ENCODE data around the gene TMEM63B. TPM values are rescaled to one million over a fixed set of nuclear protein-coding genes. Genes with fewer than 3 reads are reported as not detected.
"Not testable (repeated sequence)": the region's sequence is repeated elsewhere in the genome, so short reads cannot be mapped to it uniquely, and the experiment has no call there.

Gene TMEM63B
- total RNA-seq, 1 donor from 2014 or later = 36.2 TPM

DNA sequence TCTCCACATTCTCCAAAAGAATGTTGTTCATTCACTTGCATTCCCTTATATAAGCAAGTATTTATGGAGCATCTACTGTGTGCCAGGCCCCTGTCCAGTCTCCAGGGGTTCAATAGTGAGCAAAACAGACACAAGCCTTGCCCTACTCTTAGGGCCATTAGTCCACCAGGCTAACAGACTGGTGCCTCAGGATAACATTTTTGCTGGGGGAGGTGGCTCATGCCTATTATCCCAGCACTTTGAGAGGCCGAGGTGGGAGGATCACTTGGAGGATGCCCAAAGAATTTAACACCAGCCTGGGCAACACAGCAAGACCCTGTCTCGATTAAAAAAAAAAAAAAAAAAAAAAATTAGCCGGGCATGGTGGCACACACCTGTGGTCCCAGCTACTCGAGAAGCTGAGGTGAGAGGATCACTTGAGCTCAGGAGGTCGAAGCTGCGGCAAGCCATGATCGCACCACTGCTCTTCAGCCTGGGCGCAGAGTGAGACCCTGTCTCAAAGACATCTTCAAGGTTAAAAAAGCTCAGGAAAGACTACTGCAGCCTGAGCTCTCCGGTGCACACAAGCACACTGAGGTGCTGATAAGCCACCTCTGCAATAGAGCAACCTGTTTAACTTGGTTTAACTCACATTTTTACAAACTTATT lies 51.2 kb downstream of the TMEM63B start:
- H3K27me3 Mint-ChIP-seq (ENCODE audit: unreplicated experiment) = no peaks in the 10 kb centered on the region
- H3K36me3 Mint-ChIP-seq (ENCODE audit: unreplicated experiment) = no peaks in the 10 kb centered on the region
- peaks cover 16% of the 10 kb centered on the region for H3K4me1 Mint-ChIP-seq (ENCODE audit: unreplicated experiment)
- H3K4me3 Mint-ChIP-seq (ENCODE audit: unreplicated experiment) = no peak overlapping the region
- TF ChIP-seq, protein P1, sequence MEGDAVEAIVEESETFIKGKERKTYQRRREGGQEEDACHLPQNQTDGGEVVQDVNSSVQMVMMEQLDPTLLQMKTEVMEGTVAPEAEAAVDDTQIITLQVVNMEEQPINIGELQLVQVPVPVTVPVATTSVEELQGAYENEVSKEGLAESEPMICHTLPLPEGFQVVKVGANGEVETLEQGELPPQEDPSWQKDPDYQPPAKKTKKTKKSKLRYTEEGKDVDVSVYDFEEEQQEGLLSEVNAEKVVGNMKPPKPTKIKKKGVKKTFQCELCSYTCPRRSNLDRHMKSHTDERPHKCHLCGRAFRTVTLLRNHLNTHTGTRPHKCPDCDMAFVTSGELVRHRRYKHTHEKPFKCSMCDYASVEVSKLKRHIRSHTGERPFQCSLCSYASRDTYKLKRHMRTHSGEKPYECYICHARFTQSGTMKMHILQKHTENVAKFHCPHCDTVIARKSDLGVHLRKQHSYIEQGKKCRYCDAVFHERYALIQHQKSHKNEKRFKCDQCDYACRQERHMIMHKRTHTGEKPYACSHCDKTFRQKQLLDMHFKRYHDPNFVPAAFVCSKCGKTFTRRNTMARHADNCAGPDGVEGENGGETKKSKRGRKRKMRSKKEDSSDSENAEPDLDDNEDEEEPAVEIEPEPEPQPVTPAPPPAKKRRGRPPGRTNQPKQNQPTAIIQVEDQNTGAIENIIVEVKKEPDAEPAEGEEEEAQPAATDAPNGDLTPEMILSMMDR (IDR thresholded peaks at IDR 0.05) = no peak
- H3K27ac Mint-ChIP-seq (ENCODE audit: unreplicated experiment) = no peak overlapping the region
- DNase-seq (ENCODE audit: extremely low spot score, unreplicated experiment) = no peak
- no peaks in the 10 kb centered on the region for H3K9me3 Mint-ChIP-seq (ENCODE audit: unreplicated experiment)

DNA sequence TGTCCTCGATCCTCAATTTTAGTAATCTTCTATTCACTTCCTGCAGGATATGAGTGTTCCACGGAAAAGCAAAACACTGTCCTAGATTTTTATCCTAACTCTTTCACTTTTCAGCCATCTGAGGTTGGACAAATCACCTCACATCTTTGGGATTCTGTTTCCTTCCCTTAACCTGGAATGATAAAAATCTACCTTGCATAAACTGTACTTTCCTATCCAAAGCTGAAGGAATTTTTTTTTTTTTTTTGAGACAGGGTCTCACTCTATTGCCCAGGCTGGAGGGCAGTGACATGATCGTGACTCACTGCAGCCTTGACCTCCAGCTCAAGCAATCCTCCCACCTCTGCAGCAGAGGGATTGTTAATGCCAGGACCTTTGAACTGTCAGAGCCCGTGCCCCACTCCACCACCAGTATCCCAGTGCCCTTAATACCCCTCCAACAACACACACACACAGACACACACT lies 51.8 kb downstream of the TMEM63B start:
- TF ChIP-seq, protein P1 (IDR thresholded peaks at IDR 0.05) = no peak
- DNase-seq (ENCODE audit: extremely low spot score, unreplicated experiment) = no peak
- no peak overlapping the region for H3K4me3 Mint-ChIP-seq (ENCODE audit: unreplicated experiment)
- peaks cover 16% of the 10 kb centered on the region for H3K4me1 Mint-ChIP-seq (ENCODE audit: unreplicated experiment)
- no peaks in the 10 kb centered on the region for H3K36me3 Mint-ChIP-seq (ENCODE audit: unreplicated experiment)
- no peaks in the 10 kb centered on the region for H3K9me3 Mint-ChIP-seq (ENCODE audit: unreplicated experiment)
- peaks cover 2% of the 10 kb centered on the region for H3K27me3 Mint-ChIP-seq (ENCODE audit: unreplicated experiment)
- H3K27ac Mint-ChIP-seq (ENCODE audit: unreplicated experiment) = no peak overlapping the region

DNA sequence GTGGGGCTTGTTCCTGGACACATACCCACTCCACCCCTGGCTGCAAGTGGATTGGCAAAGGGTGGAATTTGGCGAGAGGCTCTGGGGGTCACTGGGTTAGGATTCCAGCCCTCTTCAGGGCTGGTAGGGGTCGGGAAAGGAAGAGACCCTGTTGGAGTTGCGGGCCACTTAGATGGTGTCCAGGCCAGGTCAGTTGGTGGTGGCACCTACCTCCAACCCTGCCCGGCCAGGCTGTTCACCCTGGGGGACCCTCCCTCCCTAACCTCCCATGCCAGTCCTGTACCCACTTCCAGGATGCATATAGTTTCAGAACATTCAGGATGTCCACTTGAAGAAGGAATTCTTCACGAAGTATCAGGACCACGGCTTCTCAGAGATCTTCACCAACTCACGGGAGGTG lies 52.3 kb downstream of the TMEM63B start:
- Mint-ChIP-seq H3K9me3 (ENCODE audit: unreplicated experiment) (no peaks in the 10 kb centered on the region), H3K4me3 (ENCODE audit: unreplicated experiment) (no peak overlapping the region), H3K4me1 (ENCODE audit: unreplicated experiment) (peaks cover 16% of the 10 kb centered on the region), H3K36me3 (ENCODE audit: unreplicated experiment) (no peaks in the 10 kb centered on the region), H3K27ac (ENCODE audit: unreplicated experiment) (no peak overlapping the region), H3K27me3 (ENCODE audit: unreplicated experiment) (peaks cover 3% of the 10 kb centered on the region)
- TF ChIP-seq, protein P1 (IDR thresholded peaks at IDR 0.05) = no peak
- no peak for DNase-seq (ENCODE audit: extremely low spot score, unreplicated experiment)

DNA sequence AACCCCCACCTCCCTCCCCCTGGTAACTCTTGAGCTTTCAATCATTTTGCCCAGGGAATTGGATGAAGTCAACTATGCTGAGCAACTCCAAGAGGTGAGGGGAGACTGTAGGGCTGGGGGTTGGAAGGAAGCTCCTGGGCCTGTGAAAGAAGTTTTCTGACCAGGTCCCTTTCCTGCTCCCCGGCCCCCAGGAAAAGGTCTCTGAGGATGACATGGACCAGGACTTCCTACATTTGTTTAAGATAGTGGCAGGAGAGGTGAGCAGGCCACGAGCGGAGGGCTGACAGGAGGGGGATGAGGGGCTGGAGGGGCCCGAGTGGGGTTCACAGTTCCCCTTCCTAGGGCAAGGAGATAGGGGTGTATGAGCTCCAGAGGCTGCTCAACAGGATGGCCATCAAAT lies 53.1 kb downstream of the TMEM63B start:
- H3K4me3 Mint-ChIP-seq (ENCODE audit: unreplicated experiment) = no peak overlapping the region
- TF ChIP-seq, protein P1 (IDR thresholded peaks at IDR 0.05) = no peak

DNA sequence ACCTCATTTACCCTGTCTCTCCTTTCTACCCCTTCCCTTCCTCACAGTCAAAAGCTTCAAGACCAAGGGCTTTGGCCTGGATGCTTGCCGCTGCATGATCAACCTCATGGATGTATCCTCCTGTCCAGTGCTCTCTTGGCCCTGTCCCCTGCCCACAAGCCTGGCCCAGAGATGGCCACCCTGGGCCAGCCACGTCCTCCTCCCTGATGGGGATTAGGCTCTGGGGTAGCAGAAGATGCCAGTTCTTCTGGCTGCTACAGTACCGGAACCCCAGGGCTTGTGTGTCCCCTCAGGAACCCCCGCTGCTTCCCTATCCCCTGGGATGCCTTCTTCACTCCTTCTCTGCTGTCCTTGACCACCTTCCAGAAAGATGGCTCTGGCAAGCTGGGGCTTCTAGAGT lies 53.5 kb downstream of the TMEM63B start:
- peaks cover 12% of the 10 kb centered on the region for H3K27me3 Mint-ChIP-seq (ENCODE audit: unreplicated experiment)
- H3K27ac Mint-ChIP-seq (ENCODE audit: unreplicated experiment) = no peak overlapping the region
- TF ChIP-seq, protein P1 (IDR thresholded peaks at IDR 0.05) = no peak
- no peaks in the 10 kb centered on the region for H3K36me3 Mint-ChIP-seq (ENCODE audit: unreplicated experiment)
- H3K4me1 Mint-ChIP-seq (ENCODE audit: unreplicated experiment) = peaks cover 16% of the 10 kb centered on the region
- H3K9me3 Mint-ChIP-seq (ENCODE audit: unreplicated experiment) = no peaks in the 10 kb centered on the region
- DNase-seq (ENCODE audit: extremely low spot score, unreplicated experiment) = no peak
- H3K4me3 Mint-ChIP-seq (ENCODE audit: unreplicated experiment) = no peak overlapping the region

More for the DNA sequence above, 53.1 kb downstream of the TMEM63B start:
- Mint-ChIP-seq H3K36me3 (ENCODE audit: unreplicated experiment) (no peaks in the 10 kb centered on the region), H3K27ac (ENCODE audit: unreplicated experiment) (no peak overlapping the region), H3K4me1 (ENCODE audit: unreplicated experiment) (peaks cover 16% of the 10 kb centered on the region), H3K9me3 (ENCODE audit: unreplicated experiment) (no peaks in the 10 kb centered on the region), H3K27me3 (ENCODE audit: unreplicated experiment) (peaks cover 10% of the 10 kb centered on the region)
- no peak for DNase-seq (ENCODE audit: extremely low spot score, unreplicated experiment)

DNA sequence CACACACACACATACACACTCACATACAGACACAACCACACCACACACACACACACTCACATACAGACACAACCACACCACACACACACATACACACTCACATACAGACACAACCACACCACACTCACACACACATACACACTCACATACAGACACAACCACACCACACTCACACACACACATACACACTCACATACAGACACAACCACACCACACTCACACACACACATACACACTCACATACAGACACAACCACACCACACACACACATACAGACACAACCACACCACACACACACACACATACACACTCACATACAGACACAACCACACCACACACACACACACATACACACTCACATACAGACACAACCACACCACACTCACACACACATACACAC lies 54.4 kb downstream of the TMEM63B start:
- peaks cover 17% of the 10 kb centered on the region for H3K27me3 Mint-ChIP-seq (ENCODE audit: unreplicated experiment)

More for the DNA sequence above, 54.4 kb downstream of the TMEM63B start:
- peaks cover 16% of the 10 kb centered on the region for H3K4me1 Mint-ChIP-seq (ENCODE audit: unreplicated experiment)
- H3K9me3 Mint-ChIP-seq (ENCODE audit: unreplicated experiment); H3K36me3 Mint-ChIP-seq (ENCODE audit: unreplicated experiment); H3K4me3 Mint-ChIP-seq (ENCODE audit: unreplicated experiment); DNase-seq (ENCODE audit: extremely low spot score, unreplicated experiment); H3K27ac Mint-ChIP-seq (ENCODE audit: unreplicated experiment): not testable (repeated sequence)
